C1 segment of cervical spinal cord (tissue), 14 donors: ENCODE data around the gene MAPK10.
"Not testable (repeated sequence)": the region's sequence is repeated elsewhere in the genome, so short reads cannot be mapped to it uniquely, and the experiment has no call there.

Experiments
- DNase-seq, 14 donors: peaks; one replicate each; lab custom pipeline; 2025; lab: John Stamatoyannopoulos, UW

Gene MAPK10

GRCh38 chr4:86338989-86339388 lies 20.9 kb downstream of the MAPK10 start:
- DNase-seq: peak in 1 of 14 donors; percentile 3

DNA sequence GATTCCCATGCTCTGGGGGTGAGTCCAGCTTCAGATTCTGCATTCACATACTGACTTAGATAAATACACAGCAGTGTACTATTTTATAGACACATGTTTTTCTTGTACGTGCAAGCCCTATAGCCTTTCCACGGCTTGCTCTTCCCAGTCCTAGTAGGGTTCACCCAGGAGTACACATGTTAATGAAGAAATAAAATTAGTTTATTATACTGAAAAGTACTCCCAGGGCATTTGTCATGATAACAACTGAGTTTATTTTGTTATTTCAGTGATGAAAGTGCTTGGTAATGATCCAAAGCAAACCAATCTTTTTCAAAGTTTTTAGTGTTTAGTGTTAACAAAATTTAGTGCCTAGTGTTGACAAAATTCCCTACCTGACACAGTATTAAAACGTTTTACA lies 21.3 kb downstream of the MAPK10 start:
- no peak for DNase-seq

DNA sequence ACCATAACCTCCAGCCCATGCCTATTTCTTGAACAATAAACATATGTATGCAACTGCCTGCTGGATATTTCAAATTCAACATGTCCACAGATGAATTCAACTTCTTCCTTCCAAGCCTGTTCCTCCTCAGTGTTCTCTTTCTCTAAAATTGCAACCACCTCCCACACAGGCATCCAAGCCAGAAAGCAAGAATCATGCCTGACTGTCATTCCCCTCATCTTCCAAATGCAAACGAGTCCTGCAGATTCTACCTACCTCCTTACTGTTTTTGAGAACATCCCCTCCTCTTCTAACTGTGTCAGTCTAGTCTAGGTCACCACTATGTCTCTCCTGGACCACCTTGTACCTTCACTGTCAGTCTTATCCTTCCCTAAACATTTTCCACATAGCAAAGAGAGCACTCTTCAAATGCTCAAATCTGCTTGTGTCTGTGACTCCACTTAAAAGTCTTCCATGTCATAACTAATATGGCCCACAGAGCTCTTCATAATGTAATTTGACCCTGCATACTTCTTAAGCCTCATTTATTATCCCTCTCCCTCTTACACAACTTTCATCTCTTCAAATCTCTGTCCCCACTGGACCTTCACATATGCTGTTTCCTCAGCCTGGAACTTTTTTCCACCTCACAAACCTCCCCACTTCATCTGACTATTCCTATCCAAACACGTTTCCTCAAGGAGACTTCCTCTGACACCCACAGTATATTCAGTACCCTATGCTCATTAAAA lies 25.7 kb downstream of the MAPK10 start:
- peak in 1 of 14 donors; percentile 8 for DNase-seq

GRCh38 chr4:86333236-86333635 lies 26.6 kb downstream of the MAPK10 start:
- no peak for DNase-seq

DNA sequence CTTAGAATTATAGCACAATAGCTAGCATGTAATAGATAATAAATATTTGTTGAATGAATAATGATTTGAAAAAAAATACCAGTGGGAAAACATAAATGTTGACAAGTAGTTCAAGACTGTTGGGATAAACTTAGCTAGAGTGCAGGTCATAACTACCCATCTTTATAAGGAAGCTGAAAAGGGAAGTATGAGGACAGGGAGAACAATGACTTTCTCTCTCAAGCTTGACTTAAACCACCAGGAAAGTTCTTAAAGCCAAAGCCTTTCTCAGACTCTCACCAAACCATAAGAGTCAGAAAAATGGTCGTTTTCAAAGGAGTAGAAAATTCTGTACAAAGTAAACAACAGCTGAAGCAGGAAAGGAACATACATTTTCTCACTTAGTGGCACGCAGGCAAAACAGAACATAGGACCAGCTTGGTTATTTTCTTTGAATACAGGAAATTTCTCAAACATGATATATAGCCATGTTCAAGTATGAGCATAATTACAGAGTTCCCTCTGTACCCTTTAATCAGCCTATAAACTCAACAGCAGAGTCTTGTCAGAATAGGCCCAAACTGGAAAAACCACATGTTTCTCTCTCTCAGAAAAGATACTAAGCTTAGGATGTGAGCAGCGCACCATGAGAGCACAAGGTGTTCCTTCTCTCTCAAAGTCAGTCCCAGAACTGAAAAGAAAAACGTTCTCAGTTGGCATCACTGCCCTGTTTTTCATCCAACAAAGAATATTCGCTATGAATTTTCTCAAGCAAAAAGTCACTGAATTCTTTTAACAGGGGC lies 28.7 kb downstream of the MAPK10 start:
- DNase-seq: peak in 1 of 14 donors; percentile 41

- DNase-seq: not testable (repeated sequence)
Measured at GRCh38 chr4:86330411-86330810, 29.4 kb downstream of the MAPK10 start.

DNA sequence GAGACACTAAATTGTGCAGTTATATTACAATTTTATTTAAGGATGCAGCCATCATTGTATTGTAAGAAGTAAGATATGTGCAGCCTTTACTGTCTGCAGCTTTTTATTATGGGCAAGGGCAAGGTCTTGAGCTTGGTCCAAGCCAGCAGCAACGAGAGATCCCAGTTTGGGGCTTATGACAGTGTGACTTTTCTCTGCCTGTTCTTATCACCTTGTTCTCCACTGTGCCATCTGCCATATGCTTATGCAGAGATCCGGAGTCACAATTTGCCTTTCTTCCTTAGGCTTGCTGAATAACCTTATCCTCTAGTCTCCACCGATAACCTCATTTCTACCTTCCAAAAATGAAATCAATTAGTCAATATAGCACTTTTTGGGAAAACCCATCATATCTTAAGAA lies 30.4 kb downstream of the MAPK10 start:
- peak in 1 of 14 donors; percentile 40 for DNase-seq

DNA sequence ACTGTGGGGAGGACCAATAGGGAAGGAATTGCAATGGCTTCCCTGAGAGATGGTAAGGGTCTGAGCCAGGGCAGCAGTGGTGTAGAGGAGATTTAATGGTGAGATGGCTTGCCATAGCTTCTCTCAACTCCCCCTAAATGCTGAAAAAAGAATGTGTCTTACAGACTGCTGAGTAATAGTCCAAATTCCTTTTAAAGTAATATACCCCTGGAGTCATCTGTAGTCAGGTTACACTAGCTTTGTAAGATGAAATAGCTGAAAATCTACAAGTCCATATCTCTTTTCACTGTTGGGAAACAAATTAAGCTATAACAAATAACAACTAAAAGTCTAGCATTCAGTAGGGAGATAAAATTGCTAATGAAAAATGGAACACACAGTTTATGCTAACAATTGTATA lies 33.5 kb downstream of the MAPK10 start:
- no peak for DNase-seq

GRCh38 chr4:86319390-86319789 lies 40.5 kb downstream of the MAPK10 start:
- no peak for DNase-seq

- no peak for DNase-seq
Measured at GRCh38 chr4:86315579-86315978, 44.3 kb downstream of the MAPK10 start.

- no peak for DNase-seq
Measured at GRCh38 chr4:86313656-86314055, 46.2 kb downstream of the MAPK10 start.

DNA sequence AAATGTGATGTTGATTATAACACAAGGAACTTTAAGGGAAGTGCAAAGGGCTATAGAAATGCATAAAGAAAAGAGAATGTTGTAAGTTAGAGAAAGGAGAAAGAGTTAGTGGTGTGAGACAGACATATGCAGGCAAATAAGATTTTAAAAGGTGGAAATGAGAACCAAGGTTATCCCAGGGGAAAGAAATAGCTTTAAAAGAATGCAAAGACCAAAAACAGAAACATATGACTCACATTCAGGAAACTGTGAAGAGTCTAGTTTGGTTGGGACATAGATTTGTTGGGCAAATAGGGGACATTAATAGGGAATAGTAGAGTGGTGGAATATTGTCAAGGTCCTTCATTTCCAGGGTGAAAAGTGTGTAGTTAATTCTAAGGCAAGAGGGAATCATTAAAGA lies 52.4 kb downstream of the MAPK10 start:
- no peak for DNase-seq

DNA sequence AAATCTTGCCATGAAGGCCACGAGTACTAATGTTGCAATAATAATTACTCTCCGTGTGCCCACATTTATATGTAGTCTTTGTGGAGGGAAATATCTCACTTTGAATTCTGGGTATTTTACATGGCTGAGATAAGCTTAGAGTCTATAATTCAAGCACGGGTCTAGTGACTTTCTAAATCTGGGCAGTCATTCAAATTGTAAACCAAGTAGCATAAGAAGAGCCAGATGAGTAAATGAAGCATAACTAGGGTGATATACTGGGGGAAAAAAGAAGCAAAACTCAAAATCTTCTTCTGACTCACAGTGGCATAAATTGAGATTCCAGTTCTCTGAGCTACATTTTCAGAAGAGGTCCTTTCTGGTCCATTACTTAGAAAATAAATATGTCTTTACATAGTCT lies 53.0 kb downstream of the MAPK10 start:
- no peak for DNase-seq

- DNase-seq: no peak
Measured at GRCh38 chr4:86302830-86303229, 57.0 kb downstream of the MAPK10 start.

GRCh38 chr4:86302251-86302650 lies 57.6 kb downstream of the MAPK10 start:
- peak in 9 of 14 donors; percentile 3 to 94 (median 41) for DNase-seq

GRCh38 chr4:86300516-86300915 lies 59.3 kb downstream of the MAPK10 start:
- DNase-seq: no peak

DNA sequence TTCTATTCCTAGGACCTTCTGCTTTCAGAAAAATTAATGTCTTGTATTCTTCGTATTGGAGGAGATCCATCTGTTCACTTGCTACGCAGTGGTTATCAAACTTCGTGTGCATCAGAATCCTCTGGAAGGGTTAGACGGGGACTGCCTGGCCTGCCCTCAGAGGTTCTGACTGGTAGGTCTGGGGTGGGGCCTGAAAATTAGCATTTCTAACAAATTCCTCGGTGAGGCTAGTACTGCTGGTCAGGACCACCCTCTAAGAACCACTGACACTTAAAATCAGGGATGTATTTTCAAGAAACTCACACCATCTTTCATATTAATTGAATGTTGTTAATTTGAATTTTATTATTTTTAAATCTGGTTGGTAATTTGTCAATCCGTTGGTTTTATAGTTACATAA lies 63.0 kb downstream of the MAPK10 start:
- no peak for DNase-seq

DNA sequence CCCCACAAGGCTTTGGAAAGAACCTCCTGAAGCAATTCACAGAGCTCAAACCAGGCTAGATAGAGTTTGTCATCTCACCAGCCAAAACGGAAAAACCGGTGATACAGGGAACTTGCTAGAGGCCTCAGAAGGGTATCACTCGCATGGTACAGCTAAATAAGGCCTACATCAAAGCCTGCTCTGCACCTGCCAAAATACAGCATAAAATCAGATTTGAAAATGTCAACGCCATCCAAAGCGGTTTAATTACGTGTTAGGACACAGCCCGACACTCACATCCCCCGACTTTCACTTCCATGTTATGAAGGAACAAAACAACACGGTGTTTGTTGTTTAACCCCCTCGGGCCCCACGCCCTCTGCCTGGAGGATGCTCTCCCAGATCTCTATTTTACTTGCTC lies 65.0 kb downstream of the MAPK10 start:
- DNase-seq: no peak

- no peak for DNase-seq
Measured at GRCh38 chr4:86291180-86291579, 68.7 kb downstream of the MAPK10 start.

DNA sequence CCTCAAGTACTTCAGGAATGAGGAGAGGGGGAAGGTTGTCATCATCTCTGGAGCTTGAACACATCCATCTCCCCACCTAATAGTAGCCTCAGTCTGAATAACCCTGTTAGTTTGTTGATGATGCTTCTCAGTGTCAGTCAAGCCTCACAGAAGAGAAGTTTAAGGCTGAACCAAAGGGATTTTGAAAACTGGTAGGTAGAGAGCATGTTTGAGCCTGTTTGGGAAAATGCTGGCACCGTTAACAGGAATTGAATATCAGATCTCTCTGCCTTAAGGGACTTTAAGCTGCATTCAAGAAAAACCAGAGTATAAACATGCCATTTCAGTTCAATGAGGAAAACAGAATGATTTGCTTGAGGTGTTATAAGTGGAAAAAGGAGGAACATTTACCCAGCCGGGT lies 73.1 kb downstream of the MAPK10 start:
- no peak for DNase-seq

DNA sequence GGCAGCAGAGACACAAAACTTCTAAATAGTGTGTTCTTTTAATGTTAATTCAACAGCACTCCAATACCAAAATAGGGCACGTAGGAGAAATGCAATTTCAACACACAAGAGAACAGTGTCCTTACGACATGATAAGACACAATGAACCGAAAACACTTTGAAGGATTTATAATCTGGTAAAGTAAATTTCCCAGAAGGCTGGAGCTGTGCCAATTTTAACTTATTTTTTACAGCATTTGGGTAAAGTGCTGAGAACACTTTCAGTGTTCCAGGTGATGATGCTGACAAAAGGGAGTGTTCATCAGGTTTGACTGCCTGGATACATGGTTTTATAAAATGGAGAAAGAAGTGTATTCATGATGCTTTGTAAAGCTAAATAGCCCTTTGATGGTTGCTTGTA lies 76.5 kb downstream of the MAPK10 start:
- no peak for DNase-seq

- no peak for DNase-seq
Measured at GRCh38 chr4:86280246-86280645, 79.6 kb downstream of the MAPK10 start.

- no peak for DNase-seq
Measured at GRCh38 chr4:86279293-86279960, 80.4 kb downstream of the MAPK10 start.
